ENCODE data around the gene CERS6. TPM values are rescaled to one million over a fixed set of nuclear protein-coding genes. Genes with fewer than 3 reads are reported as not detected.

CERS6 gene
- polyA plus RNA-seq, 4 donors: 47.1 to 61.1 (median 57.5) TPM

- DNase-seq (ENCODE audit: low read depth in 4 of 4, low spot score in 3 of 4): no peak
These were observed 231.2 kb downstream of the CERS6 start for GRCh38 chr2:168687314-168687713.

GRCh38 chr2:168690381-168690885 is 234.4 kb downstream of the CERS6 start:
- DNase-seq (ENCODE audit: low read depth in 4 of 4, low spot score in 3 of 4): no peak

DNA sequence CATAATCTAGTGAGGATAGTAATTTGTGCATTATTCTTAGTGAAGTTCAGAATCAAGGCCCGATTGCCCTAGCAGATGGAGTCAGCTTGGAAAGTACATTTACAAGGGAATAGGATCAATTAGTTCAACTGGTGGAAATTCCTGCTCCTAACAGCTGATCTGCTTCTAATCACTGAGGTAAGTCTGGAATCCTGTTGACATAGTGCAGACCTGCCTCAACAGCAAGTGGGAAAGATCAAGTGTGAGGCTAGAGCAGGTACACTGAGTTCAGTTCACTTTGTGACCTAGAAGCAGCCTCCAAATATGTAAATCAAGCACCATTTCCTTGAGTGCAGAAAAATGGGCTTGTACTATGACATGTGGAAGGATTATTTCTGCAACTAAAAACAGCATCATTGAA is 235.1 kb downstream of the CERS6 start:
- no peak for DNase-seq (ENCODE audit: low read depth in 4 of 4, low spot score in 3 of 4)

DNA sequence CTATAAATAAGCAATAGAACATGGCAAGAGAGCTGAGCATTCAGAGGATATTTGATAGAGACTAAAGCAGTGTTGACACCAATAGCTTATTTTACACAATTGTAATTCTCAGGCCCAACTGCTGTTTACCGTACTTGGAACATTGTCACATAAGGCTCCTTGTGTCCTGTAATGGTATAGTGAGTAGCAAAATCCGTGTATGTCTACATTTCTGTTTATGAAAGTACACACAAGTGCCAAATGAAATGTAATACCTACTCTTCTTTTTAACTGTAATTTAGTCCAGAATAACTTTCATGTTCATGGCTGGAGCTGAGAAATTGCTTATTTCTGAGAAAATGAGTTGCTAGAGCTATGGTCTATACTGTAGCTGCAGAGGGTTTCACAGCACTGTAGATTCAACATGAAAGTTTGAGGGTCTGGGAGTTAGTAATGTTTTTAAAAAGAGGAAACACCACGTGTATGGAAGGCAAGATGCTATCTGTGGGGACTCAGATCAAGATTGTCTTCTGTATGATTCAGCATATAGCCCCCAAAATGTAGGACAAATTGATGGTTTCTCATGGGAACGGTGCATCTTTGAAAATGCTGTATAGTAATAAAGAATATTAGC is 236.2 kb downstream of the CERS6 start:
- DNase-seq (ENCODE audit: low read depth in 4 of 4, low spot score in 3 of 4): no peak

DNA sequence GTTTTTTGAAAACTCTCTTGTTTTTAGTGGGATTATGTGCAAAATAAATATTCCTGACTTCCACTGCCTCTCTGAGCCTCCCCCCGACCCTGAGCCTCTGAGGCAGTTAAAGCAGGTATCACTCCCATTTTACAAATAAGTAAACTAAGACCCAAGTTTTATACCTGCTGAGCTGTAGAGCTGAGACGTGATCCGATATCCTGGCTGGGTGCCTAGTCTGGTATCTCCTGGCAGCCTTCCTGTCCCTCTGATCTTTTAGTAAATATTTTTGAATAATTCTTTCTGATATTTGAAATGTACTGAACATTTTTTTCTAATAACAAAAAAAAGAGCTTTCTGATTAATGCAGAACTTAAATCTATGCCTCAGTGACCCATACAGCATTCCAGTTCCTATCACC is 238.1 kb downstream of the CERS6 start:
- DNase-seq (ENCODE audit: low read depth in 4 of 4, low spot score in 3 of 4): no peak

- peak in 2 of 4 donors; percentile 27 to 31 for DNase-seq (ENCODE audit: low read depth in 4 of 4, low spot score in 3 of 4)
These were observed 238.8 kb downstream of the CERS6 start for GRCh38 chr2:168694866-168695265.

DNA sequence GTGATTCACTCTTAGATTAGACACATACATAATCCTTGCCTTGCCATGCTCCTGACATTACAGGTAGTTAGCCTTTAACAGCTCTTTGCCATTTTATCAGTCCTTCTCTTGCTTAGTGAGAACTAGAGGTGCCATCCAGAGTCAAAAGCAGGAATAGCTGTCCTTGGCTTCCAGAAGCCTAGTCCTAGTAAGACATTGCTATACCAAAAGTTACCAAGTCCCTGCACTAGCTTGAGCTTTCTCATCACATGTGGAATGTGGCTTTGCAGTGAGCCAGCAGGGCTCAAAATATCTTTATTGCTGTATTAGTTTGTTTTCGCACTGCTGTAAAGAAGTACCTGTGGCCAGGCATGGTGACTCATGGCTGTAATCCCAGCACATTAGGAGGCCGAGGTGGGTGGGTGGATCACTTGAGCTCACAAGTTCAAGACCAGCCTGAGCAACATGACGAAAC is 241.6 kb downstream of the CERS6 start:
- no peak for DNase-seq (ENCODE audit: low read depth in 4 of 4, low spot score in 3 of 4)

DNA sequence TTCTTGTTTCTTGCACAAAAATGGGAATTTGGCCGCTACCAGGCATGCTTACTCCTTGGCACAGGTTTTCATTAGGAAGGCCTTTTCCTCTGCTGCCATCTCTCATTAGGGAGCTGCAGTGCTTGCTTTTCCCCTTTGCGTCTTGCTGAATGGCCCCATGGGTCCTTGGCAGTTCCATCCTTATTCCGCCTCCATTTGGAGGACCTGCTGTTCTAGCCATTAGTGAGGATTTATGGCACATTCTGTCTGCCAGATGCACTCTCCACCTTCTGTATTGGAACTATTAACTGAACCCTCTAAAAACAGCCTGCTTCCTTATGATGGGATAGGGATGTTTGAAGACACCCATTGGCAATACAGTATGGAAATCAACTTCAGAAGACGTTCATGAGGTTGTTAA is 242.9 kb downstream of the CERS6 start:
- DNase-seq (ENCODE audit: low read depth in 4 of 4, low spot score in 3 of 4): no peak

GRCh38 chr2:168699844-168700417 is 243.9 kb downstream of the CERS6 start:
- DNase-seq (ENCODE audit: low read depth in 4 of 4, low spot score in 3 of 4): peak; percentile 65 to 83 (median 77)

GRCh38 chr2:168700615-168701245 is 244.7 kb downstream of the CERS6 start:
- DNase-seq (ENCODE audit: low read depth in 4 of 4, low spot score in 3 of 4): no peak

DNA sequence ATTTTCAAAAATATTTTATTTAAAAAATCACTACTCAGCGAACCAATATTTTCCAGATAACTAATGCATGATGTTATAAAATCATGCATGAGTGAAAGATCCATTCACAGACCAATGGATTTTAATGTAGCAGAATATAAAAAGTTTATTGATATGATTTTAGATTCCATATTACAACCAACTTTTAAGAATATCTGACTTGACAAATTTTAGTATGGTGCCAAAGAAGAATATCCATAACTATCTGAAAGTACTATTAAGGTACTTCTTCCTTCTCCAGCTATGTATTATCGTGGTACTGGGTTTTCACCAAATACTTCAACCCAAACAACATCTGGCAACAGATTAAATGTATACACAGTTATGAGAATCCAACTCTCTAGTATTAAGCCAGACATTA is 246.5 kb downstream of the CERS6 start:
- DNase-seq (ENCODE audit: low read depth in 4 of 4, low spot score in 3 of 4): no peak

DNA sequence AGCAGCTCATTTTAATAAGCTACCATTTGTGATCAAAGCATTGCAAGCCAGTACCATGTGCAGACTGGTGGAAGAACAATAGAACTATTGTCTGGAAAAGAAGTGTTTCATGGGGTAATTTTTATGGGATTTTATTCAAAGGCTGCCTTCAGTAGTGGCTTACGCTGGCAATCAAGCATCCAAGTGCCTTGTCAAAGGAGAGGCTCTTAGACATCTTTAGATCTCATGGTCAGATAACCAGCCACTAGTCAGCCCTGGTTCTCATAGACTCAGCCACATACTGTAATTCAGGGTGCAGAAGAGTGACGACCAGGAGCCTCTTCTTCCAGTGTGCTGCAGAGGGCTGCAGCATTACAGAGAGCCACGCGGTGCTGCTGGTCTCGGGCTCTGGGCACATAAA is 247.9 kb downstream of the CERS6 start:
- no peak for DNase-seq (ENCODE audit: low read depth in 4 of 4, low spot score in 3 of 4)

DNA sequence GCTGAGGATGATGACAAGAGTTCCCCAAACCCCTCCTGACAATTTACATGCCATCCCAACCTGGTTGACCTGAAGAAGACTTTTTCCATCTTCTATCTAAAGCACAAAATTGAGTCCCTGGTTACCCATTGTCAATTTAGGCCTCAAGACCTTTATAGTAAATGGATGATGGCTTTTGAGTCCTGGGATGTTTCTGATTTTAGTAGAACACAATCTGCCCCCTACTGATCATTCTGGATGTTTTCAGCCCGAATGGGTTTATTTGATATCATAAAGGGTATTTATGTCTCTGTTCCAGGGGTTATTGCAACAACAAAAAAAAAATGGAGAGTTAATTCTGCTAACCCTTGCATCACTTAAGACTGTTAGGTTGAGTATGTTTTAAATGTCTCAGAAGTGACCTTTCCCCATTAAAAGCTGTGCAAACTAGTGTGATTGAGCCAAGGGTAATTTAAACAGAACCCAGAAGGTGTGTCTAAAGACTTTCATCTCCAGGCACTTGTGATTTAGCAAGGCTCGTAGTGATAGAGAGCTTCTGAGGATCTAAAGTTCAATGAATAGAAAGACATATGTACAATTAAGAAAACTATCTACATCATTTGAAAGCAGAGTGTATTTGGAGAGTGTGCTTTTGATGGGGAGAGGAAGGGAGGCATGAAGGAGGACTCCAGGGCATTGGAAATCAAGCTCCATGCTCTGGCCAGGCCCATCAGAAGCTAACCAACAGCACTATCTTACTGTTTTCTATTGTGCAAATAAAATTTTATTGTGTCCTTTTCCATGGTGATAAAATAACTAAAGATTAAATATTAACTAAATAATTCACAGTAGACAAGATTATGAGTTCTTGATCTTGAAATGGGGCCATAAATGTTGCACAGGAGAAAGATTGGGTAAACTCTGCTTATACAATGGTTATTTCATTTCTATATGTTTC is 249.7 kb downstream of the CERS6 start:
- DNase-seq (ENCODE audit: low read depth in 4 of 4, low spot score in 3 of 4): no peak

GRCh38 chr2:168706806-168707205 is 250.7 kb downstream of the CERS6 start:
- DNase-seq (ENCODE audit: low read depth in 4 of 4, low spot score in 3 of 4): no peak

DNA sequence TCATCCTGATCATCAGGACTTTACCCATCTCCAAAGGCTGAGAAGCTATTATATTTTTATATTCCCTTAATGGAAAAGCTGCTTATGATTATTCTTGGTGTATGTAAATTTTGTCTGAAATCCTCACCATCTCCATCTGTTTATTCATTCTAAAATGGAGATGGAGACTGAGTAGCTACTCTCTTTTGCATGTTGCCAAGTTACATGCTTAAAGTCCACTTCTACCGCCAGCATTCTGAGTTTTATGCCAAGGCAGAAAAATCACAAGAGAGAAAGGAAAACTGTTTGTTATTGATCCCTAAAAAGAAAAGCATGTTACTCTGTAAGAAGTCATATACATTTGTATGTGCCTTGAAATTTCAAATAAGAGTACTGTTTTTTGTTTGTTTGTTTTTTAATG is 252.0 kb downstream of the CERS6 start:
- no peak for DNase-seq (ENCODE audit: low read depth in 4 of 4, low spot score in 3 of 4)

- no peak for DNase-seq (ENCODE audit: low read depth in 4 of 4, low spot score in 3 of 4)
These were observed 254.8 kb downstream of the CERS6 start for GRCh38 chr2:168710754-168711467.

- no peak for DNase-seq (ENCODE audit: low read depth in 4 of 4, low spot score in 3 of 4)
These were observed 256.0 kb downstream of the CERS6 start for GRCh38 chr2:168712053-168712452.

DNA sequence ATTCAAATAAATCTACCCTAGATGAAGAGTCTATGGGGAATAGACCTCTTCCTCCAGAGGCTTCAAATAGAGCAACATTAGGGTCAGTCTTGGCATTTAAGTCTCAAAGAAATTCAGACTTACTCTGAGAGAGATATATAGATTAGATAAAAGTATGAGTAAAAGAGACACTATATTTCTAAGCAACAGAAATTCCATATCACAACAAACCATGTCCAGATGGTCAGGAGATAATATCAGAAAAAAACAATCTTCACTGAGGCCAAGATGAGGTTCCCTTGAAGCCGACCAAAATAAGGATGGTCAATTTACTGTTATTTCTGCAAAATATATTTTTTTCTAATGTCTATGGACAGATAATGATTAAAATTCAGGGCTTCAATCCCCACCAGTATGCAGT is 257.3 kb downstream of the CERS6 start:
- DNase-seq (ENCODE audit: low read depth in 4 of 4, low spot score in 3 of 4): no peak

GRCh38 chr2:168715849-168716248 is 259.8 kb downstream of the CERS6 start:
- no peak for DNase-seq (ENCODE audit: low read depth in 4 of 4, low spot score in 3 of 4)

DNA sequence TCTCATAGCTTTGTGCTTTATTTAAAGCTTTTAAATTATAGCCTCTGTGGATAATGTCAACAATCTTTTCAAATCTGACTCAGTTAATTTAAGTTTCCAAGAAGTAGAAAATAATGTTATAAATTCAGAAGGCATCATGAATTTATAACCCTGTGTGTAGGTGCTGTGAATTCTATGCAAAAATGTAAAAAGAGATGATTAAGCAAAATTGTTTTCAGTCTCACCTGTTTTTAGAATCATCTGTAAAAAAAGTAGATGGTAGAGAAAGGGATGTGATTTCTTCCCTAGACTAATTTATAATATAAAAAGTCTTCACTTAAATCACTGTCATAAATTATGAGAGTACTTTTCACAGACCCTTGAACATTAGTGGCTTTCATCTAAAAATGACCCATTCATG is 260.8 kb downstream of the CERS6 start:
- no peak for DNase-seq (ENCODE audit: low read depth in 4 of 4, low spot score in 3 of 4)

All from right renal pelvis (tissue), 4 donors.